ENCODE measurements around the gene TXNDC5. TPM values are rescaled to one million over a fixed set of nuclear protein-coding genes. Genes with fewer than 3 reads are reported as not detected.

TXNDC5 gene
- total and polyA plus RNA-seq, 10 donors: 25.9 to 645 (median 194) TPM

- 81 to 94% (median 91%) methylated on average over 9 to 10 of the region's 10 CpGs for WGBS, 5 donors
- DNase-seq: no peak
- TF ChIP-seq, protein P1, sequence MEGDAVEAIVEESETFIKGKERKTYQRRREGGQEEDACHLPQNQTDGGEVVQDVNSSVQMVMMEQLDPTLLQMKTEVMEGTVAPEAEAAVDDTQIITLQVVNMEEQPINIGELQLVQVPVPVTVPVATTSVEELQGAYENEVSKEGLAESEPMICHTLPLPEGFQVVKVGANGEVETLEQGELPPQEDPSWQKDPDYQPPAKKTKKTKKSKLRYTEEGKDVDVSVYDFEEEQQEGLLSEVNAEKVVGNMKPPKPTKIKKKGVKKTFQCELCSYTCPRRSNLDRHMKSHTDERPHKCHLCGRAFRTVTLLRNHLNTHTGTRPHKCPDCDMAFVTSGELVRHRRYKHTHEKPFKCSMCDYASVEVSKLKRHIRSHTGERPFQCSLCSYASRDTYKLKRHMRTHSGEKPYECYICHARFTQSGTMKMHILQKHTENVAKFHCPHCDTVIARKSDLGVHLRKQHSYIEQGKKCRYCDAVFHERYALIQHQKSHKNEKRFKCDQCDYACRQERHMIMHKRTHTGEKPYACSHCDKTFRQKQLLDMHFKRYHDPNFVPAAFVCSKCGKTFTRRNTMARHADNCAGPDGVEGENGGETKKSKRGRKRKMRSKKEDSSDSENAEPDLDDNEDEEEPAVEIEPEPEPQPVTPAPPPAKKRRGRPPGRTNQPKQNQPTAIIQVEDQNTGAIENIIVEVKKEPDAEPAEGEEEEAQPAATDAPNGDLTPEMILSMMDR (IDR thresholded peaks at IDR 0.05 in 8 of 11, conservative IDR thresholded peaks at IDR 0.05 in 3 of 11): no peak
- TF ChIP-seq POLR2A (IDR thresholded peaks at IDR 0.05): no peak
- peak in 1 of 3 donors; percentile 19 for TF ChIP-seq POLR2AphosphoS5 (IDR thresholded peaks at IDR 0.05)
- Histone ChIP-seq H3K4me1 (no peaks in the 10 kb centered on the region), H3K9me3 (peaks cover 0 to 9% (median 5%) of the 10 kb centered on the region in 8 donors), H3K36me3 (peaks cover 5 to 46% (median 36%) of the 10 kb centered on the region in 6 donors), H3K27me3 (replicated peaks in 1 of 7) (no peaks in the 10 kb centered on the region), H3K27ac (peak overlapping the region in 1 of 8 donors; percentile 28), H3K4me3 (no peak overlapping the region)
- intact Hi-C loops (cut with DNase I; ENCODE audit: low total_unique reads): no loop called here
Observed at GRCh38 chr6:7878401-7878964, 32.1 kb downstream of the TXNDC5 start.

GRCh38 chr6:7868926-7869325 lies 41.7 kb downstream of the TXNDC5 start:
- Histone ChIP-seq H3K36me3 (no peaks in the 10 kb centered on the region), H3K9me3 (peaks cover 0 to 17% (median 11%) of the 10 kb centered on the region in 8 donors), H3K4me3 (no peak overlapping the region), H3K4me1 (no peaks in the 10 kb centered on the region), H3K27ac (no peak overlapping the region), H3K27me3 (replicated peaks in 1 of 7) (no peaks in the 10 kb centered on the region)
- TF ChIP-seq, protein P1 (IDR thresholded peaks at IDR 0.05 in 8 of 11, conservative IDR thresholded peaks at IDR 0.05 in 3 of 11): no peak
- TF ChIP-seq POLR2AphosphoS5 (IDR thresholded peaks at IDR 0.05) (no peak), POLR2A (IDR thresholded peaks at IDR 0.05) (no peak)
- DNase-seq: no peak
- 91 to 98% (median 94%) methylated on average over 8 to 10 of the region's 10 CpGs for WGBS, 5 donors
- intact Hi-C loops (cut with DNase I; ENCODE audit: low total_unique reads): no loop called here

- intact Hi-C loops (cut with DNase I; ENCODE audit: low total_unique reads): no loop called here
- Histone ChIP-seq H3K9me3 (no peaks in the 10 kb centered on the region), H3K27me3 (replicated peaks in 1 of 7) (peaks cover 0 to 4% (median 0%) of the 10 kb centered on the region in 7 donors), H3K27ac (no peak overlapping the region), H3K4me3 (no peak overlapping the region), H3K4me1 (no peaks in the 10 kb centered on the region), H3K36me3 (no peaks in the 10 kb centered on the region)
- TF ChIP-seq POLR2AphosphoS5 (IDR thresholded peaks at IDR 0.05) (no peak), POLR2A (IDR thresholded peaks at IDR 0.05) (no peak)
- TF ChIP-seq, protein P1 (IDR thresholded peaks at IDR 0.05 in 8 of 11, conservative IDR thresholded peaks at IDR 0.05 in 3 of 11): no peak
- DNase-seq: no peak
- WGBS, 5 donors: 94 to 100% (median 95%) methylated on average over 1 of the region's 1 CpG
Observed at GRCh38 chr6:7866526-7866925, 44.1 kb downstream of the TXNDC5 start.

- WGBS, 5 donors: 49 to 56% (median 54%) methylated on average over 6 of the region's 6 CpGs
- Histone ChIP-seq H3K27me3 (replicated peaks in 1 of 7) (peaks cover 0 to 4% (median 0%) of the 10 kb centered on the region in 7 donors), H3K27ac (no peak overlapping the region), H3K4me1 (no peaks in the 10 kb centered on the region), H3K36me3 (no peaks in the 10 kb centered on the region), H3K9me3 (no peaks in the 10 kb centered on the region), H3K4me3 (no peak overlapping the region)
- no peak for TF ChIP-seq POLR2A (IDR thresholded peaks at IDR 0.05)
- TF ChIP-seq, protein P1 (IDR thresholded peaks at IDR 0.05 in 8 of 11, conservative IDR thresholded peaks at IDR 0.05 in 3 of 11): no peak
- no peak for TF ChIP-seq POLR2AphosphoS5 (IDR thresholded peaks at IDR 0.05)
- intact Hi-C loops (cut with DNase I; ENCODE audit: low total_unique reads): no loop called here
- DNase-seq: no peak
Observed at GRCh38 chr6:7865781-7866180, 44.8 kb downstream of the TXNDC5 start.

All from spleen (tissue), 11 donors.